SJCRH30 (cell line): ENCODE results near the gene ATRN. TPM values are rescaled to one million over a fixed set of nuclear protein-coding genes. Genes with fewer than 3 reads are reported as not detected.
"Not testable (repeated sequence)": the region's sequence is repeated elsewhere in the genome, so short reads cannot be mapped to it uniquely, and the experiment has no call there.

Experiments
- DNase-seq, 2 experiments: peaks; one replicate each; pipeline ENCODE4 v3.0.0-alpha.2; 2015 to 2020
- H3K27ac ChIP-seq: fragments of 250-450 bp; sonication (Bioruptor Pico); 2 replicates; pipeline ENCODE4 v1.5.1; 2020; ENCODE audit warnings: mild to moderate bottlenecking, moderate library complexity
- H3K27me3 ChIP-seq: fragments of 250-450 bp; sonication (Bioruptor Pico); 2 replicates; pipeline ENCODE4 v1.5.1; 2020; ENCODE audit warnings: mild to moderate bottlenecking, moderate library complexity
- H3K36me3 ChIP-seq: fragments of 250-450 bp; sonication (Bioruptor Pico); 2 replicates; pipeline ENCODE4 v1.5.1; 2020; ENCODE audit warnings: mild to moderate bottlenecking, moderate library complexity
- H3K4me1 ChIP-seq: fragments of 250-450 bp; sonication (Bioruptor Pico); 2 replicates; pipeline ENCODE4 v1.5.1; 2020; ENCODE audit warnings: mild to moderate bottlenecking, moderate library complexity
- H3K4me3 ChIP-seq: fragments of 250-450 bp; sonication (Bioruptor Pico); 2 replicates; pipeline ENCODE4 v1.5.1; 2020; ENCODE audit warnings: mild to moderate bottlenecking, moderate library complexity
- H3K9me3 ChIP-seq: fragments of 250-450 bp; sonication (Bioruptor Pico); replicated peaks from 2 replicates; pipeline ENCODE4 v1.5.1; 2020; ENCODE audit warnings: mild to moderate bottlenecking, moderate library complexity
- total RNA-seq: library from RNA; depleted of rRNA; stranded (reverse); fragments of >200 nt; shearing (Covaris generic); gene quantifications from 2 replicates; pipeline ENCODE4 v1.2.3, GENCODE V29; 2014; rRNA removed

Gene ATRN
- 27.0 and 27.9 TPM in 2 replicates for total RNA-seq

DNA sequence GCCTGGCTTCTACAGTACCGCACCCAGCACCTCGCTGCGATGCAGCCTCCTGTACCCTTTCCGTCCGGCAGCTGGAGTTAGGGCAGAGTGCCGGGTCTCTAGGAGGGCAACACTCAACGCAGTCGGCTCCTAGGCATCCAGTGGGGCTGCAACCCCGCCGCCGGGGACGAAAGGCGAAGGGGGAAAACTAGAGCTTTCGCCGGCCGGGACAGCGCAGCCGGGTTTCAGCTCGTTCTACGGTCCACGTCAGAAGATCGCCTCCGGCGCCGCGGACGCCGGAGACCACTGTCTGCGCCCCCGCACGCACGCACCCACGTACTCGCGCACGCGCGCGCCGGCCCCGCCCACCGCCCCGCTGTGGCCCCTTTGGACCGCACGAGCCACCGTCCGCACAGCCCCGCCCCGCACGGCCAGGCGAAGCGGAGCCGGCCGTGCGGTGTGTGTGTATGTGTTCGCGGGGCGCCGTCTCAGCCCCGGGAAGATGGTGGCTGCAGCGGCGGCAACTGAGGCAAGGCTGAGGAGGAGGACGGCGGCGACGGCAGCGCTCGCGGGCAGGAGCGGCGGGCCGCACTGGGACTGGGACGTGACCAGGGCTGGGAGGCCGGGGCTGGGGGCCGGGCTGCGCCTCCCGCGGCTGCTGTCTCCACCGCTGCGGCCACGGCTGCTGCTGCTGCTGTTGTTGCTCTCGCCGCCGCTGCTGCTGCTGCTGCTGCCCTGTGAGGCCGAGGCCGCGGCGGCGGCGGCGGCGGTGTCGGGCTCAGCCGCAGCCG, at the start of gene ATRN:
Gene ATRN, plus strand, starts transcription at position 392 of the 770 bp plus-strand sequence. Its CDS starts 90 bp downstream, at position 482.
- Histone ChIP-seq H3K27ac (peak within 1 kb of the TSS; percentile 58), H3K9me3 (no peaks in the 10 kb centered on the region), H3K4me3 (peak within 1 kb of the TSS; percentile 83), H3K4me1 (peaks cover 5% of the 10 kb centered on the region; the same call in 1 of the 2 replicates), H3K36me3 (no peaks in the 10 kb centered on the region), H3K27me3 (no peaks in the 10 kb centered on the region)
- DNase-seq: peak; percentile 93 to 94

DNA sequence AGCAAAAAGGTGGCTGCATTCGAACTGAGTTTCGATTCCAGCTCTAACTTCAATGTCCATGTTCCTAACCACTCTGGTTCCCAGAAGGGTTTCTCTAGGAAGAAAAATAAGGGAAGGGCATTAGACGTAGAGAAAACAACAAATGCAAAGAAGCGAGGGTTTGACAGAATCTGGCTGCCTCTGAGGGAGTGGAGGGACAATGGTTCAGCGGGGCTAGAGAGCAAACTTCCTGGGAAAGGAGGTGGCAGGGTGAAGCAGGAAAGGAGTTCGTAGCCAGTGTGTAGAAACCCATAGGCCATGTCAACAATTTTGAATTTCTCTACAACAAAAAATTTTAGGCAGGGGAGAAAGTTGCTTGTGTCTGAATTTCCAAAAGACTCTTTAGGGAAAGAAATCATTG, 48.8 kb upstream of the ATRN start:
- H3K4me1 ChIP-seq: no peaks in the 10 kb centered on the region
- no peaks in the 10 kb centered on the region for H3K27me3 ChIP-seq
- no peak for DNase-seq
- no peak overlapping the region for H3K27ac ChIP-seq
- no peak overlapping the region for H3K4me3 ChIP-seq
- H3K9me3 ChIP-seq: no peaks in the 10 kb centered on the region
- H3K36me3 ChIP-seq: no peaks in the 10 kb centered on the region

DNA sequence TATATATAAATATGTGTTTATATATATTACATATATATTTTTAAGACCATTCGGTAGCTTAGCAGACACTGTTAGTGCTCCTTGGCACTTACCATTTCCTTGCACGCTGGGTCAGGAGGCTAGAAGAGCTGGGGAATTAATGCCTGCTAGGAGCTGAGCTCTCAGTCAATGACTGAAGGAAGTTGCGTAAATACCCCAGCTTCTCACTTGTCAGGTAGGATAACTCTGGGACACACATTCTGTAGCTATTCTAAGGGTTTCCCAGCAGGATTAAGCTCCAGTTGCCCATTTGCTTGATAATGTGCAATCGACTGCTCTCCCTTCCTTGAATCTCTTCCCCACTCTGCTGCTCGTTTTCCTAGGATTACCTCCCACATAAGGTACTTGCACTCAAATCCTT, 47.7 kb upstream of the ATRN start:
- no peaks in the 10 kb centered on the region for H3K27me3 ChIP-seq
- H3K36me3 ChIP-seq: no peaks in the 10 kb centered on the region
- DNase-seq: no peak
- H3K4me1 ChIP-seq: no peaks in the 10 kb centered on the region
- H3K4me3 ChIP-seq: no peak overlapping the region
- H3K27ac ChIP-seq: no peak overlapping the region
- H3K9me3 ChIP-seq: no peaks in the 10 kb centered on the region

DNA sequence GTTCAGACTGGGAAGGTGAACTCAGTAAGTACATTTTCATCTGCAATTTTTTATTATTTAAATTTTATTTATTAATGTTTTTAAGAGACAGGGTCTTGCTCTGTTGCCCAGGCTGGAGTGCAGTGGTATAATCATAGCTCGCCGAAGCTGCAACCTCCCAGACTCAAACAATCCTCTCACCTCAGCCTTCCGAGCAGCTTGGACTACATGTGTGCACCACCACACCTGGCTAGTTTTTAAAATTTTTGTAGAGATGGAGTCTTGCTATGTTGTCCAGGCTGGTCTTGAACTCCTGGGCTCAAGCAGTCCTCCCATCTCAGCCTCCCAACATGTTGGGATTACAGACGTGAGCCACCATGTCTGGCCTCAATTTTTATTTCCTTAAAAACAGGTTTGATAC, 44.1 kb upstream of the ATRN start:
- DNase-seq, H3K4me1 ChIP-seq, H3K27me3 ChIP-seq, H3K4me3 ChIP-seq, H3K27ac ChIP-seq, H3K36me3 ChIP-seq, H3K9me3 ChIP-seq: not testable (repeated sequence)

DNA sequence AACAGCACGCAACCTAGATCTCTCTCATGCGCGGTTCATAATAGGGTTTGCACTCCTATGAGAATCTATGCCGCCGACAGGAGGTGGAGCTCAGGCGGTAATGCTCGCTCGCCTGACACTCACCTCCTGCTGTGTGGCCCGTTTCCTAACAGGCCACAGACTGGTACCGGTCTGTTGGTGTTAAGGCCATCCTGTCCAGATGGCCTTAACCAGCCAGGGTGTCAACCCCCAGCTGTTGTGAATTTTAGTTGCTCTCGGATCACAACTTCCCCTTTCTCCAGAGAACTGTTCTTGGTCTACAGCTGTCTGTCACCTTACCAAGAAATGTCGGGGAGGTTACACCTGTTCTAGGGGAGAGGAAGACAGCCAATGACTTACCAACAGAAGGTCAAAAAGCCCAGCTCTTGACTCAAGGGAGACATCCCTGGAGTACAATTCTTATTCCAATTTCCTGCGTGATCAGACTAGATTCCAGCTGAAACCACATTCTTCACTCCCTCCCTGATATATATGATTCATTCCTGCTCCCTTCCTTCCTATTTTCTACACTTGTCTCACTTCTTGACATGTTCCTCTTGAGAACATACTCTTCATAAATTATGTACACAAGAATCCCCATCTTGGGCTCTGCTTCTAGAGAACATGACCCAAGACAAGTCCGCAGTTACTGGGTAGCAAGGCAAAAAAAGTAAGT, 40.3 kb upstream of the ATRN start:
- no peak for DNase-seq

DNA sequence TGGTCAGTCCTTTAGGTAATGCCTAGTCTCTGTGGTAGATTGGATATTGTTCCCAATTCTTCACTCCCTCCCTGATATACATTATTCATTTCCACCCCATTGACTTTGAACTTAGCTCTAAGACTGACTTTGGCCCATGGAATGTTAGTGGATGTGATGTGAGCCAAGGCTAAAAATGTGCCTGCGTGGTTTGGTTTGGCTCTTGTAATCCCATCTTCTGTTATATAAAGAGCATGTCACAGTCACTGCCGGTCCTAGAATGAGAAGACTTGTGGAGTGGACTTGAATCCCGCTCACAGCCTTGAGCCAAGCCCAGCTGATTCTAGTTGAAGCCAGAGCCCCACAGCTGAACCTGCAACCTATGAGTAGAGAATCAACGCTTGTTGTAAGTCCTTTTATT, 39.7 kb upstream of the ATRN start:
- Histone ChIP-seq H3K9me3 (no peaks in the 10 kb centered on the region), H3K27me3 (no peaks in the 10 kb centered on the region; the same call in 1 of the 2 replicates), H3K36me3 (no peaks in the 10 kb centered on the region), H3K4me3 (no peak overlapping the region), H3K4me1 (no peaks in the 10 kb centered on the region), H3K27ac (no peak overlapping the region)
- DNase-seq: no peak

More for the DNA sequence above, 40.3 kb upstream of the ATRN start:
- H3K36me3 ChIP-seq: no peaks in the 10 kb centered on the region
- H3K4me1 ChIP-seq: no peaks in the 10 kb centered on the region
- no peak overlapping the region for H3K27ac ChIP-seq
- H3K27me3 ChIP-seq: no peaks in the 10 kb centered on the region; the same call in 1 of the 2 replicates
- no peaks in the 10 kb centered on the region for H3K9me3 ChIP-seq
- no peak overlapping the region for H3K4me3 ChIP-seq

DNA sequence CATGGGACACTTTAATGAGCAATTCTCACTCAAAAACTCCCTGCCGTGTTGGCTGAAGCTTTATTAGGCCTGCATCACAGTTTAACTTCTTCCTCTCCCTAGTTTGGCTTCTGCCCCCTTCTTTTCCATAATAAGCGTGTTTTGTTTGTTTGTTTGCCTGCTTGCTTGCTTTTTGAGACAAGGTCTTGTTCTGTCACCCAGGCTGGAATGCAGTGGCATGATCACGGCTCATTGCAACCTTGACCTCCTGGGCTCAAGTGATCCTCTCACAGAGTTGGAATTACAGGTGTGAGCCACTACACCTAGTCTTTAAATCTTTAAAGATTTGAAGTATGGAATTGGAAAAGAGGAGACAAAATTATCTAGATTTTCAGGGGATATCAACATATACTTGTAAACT, 38.0 kb upstream of the ATRN start:
- Histone ChIP-seq H3K9me3 (no peaks in the 10 kb centered on the region), H3K36me3 (no peaks in the 10 kb centered on the region), H3K27ac (no peak overlapping the region), H3K4me3 (no peak overlapping the region), H3K27me3 (no peaks in the 10 kb centered on the region; the same call in 1 of the 2 replicates), H3K4me1 (no peaks in the 10 kb centered on the region)
- no peak for DNase-seq

DNA sequence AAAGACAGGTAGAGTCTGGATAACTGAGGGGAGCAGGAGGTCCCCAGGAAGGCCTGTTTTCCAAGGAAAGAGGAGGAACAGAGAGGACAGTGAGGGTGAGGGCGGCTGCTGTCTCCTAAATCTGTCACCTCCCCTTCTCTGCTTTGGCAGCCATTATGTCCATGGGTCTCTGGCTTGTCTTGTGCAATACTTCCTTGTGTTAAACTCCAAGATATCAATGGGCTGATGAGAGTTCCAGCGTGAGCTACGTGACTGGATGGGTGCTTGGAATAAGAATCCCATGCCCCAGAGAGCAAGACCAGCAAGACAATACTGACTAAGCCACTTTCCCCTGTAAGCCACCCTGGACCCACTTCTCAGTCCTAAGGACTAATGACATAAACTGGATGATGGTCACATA, 37.1 kb upstream of the ATRN start:
- Histone ChIP-seq H3K27me3 (no peaks in the 10 kb centered on the region; the same call in 1 of the 2 replicates), H3K4me1 (no peaks in the 10 kb centered on the region), H3K36me3 (no peaks in the 10 kb centered on the region), H3K9me3 (no peaks in the 10 kb centered on the region), H3K4me3 (no peak overlapping the region), H3K27ac (no peak overlapping the region)
- no peak for DNase-seq

DNA sequence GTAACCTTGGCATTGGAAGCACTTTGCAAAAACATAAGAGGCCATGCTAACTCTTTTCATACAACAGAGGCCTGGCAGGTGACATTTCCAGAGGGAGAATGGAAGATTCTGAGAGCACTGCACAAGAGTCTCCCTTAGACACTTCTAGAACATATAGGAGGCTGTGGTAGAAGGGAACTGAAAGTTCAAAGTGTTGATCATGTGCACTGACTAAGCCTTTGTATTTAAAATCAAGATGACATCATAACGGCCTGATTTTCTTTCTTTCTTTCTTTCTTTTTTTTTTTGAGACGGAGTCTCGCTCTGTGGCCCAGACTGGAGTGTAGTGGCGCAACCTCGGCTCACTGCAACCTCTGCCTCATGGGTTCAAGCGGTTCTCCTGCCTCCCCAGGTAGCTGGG, 36.6 kb upstream of the ATRN start:
- Histone ChIP-seq H3K4me1 (no peaks in the 10 kb centered on the region), H3K4me3 (no peak overlapping the region), H3K36me3 (no peaks in the 10 kb centered on the region), H3K27me3 (no peaks in the 10 kb centered on the region; the same call in 1 of the 2 replicates), H3K9me3 (no peaks in the 10 kb centered on the region), H3K27ac (no peak overlapping the region)
- no peak for DNase-seq

DNA sequence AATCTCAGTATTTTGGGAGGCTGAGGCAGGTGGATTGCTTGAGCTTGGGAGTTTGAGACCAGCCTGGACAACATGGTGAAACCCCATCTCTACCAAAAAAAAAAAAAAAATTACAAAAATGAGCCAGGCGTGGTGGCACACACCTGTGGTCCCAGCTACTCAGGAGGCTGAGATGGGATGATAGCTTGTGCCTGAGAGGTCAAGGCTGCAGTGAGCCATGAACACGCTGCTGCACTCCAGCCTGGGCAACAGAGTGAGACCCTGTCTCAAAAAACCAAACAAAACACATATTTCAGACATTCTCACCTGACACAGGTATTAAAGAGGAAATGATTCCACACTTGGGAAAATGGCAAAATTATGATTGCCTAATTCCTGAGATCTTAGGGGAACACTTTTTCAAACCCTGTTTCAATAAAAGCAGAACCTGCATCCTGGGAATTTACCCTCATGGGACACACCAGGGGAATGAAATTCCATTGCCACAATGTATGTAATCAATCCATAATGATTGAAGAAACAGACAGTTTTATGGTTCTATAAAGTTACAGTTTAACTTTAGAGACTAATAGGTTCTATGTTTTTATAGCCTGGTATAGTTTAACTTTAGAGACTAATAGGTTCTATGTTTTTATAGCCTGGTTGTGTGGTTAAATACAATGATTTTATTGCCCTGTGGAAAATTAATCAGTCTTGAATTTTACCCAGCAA, 33.8 kb upstream of the ATRN start:
- H3K27ac ChIP-seq: no peak overlapping the region
- no peaks in the 10 kb centered on the region; the same call in 1 of the 2 replicates for H3K27me3 ChIP-seq
- H3K9me3 ChIP-seq: no peaks in the 10 kb centered on the region
- DNase-seq: no peak
- no peaks in the 10 kb centered on the region for H3K36me3 ChIP-seq
- H3K4me3 ChIP-seq: no peak overlapping the region
- no peaks in the 10 kb centered on the region for H3K4me1 ChIP-seq

DNA sequence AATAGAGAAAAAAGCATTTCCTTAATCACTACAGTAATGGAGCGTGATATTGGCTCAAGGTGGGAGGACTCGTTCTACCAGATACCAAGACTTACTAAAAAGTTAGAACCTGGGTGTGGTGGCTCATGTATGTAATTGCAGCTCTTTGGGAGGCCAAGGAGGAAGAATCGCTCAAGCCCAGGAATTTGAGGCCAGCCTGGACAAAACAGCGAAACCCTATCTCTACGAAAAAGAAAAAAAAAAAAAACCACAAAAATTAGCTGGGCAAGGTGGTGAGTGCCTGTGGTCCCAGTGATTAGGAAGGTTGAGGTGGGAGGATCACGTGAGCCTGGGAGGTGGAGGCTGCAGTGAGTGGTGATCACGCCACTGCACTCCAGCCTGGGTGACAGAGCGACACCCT, 24.0 kb upstream of the ATRN start:
- H3K4me1 ChIP-seq: no peaks in the 10 kb centered on the region
- H3K27me3 ChIP-seq: no peaks in the 10 kb centered on the region
- no peaks in the 10 kb centered on the region for H3K9me3 ChIP-seq
- peak in 1 of 2 experiments; percentile 25 for DNase-seq
- no peaks in the 10 kb centered on the region for H3K36me3 ChIP-seq
- H3K27ac ChIP-seq: no peak overlapping the region
- no peak overlapping the region for H3K4me3 ChIP-seq

DNA sequence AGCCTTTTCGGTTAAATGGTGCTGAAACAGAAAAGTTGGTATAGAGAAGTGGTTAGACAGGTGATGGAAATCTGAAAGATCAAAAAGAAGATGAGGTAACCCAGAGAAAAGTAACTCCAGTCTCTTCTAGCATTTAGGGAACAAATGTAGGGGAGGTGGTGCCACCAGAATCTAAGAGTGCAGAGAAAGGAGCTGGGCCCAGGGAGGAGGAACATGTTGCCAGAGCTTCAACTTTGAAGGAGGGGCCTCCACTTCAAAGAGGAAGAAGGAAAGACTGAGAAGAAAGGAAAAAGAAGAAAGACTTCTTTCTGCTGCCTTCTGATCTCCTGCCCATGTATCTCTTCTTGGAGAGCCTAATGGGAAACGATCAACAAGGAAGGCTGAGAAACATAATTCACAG, 23.5 kb upstream of the ATRN start:
- DNase-seq: no peak
- Histone ChIP-seq H3K9me3 (no peaks in the 10 kb centered on the region), H3K4me1 (peaks cover 2% of the 10 kb centered on the region), H3K36me3 (no peaks in the 10 kb centered on the region), H3K27ac (no peak overlapping the region), H3K27me3 (no peaks in the 10 kb centered on the region), H3K4me3 (no peak overlapping the region)

DNA sequence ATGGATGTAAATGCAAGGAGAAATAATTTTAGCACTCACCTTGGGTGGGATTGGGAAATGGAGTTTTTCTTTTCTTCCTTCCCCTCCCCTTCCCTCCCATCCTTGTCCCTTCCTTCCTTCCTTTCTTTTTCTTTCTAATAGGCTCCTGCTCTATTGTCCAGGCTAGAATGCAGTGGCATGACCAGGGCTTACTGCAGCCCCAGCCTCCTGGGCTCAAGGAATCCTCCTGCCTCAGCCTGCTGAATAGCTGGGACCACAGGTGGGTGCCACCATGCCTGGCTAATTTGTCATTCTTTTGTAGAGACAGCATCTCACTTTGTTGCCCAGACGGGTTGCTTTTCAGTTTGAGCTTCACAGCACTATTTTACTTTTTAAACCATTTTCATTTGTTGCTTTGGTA, 21.5 kb upstream of the ATRN start:
- no peak overlapping the region for H3K27ac ChIP-seq
- H3K9me3 ChIP-seq: no peaks in the 10 kb centered on the region
- H3K4me1 ChIP-seq: peaks cover 4% of the 10 kb centered on the region
- no peak for DNase-seq
- H3K36me3 ChIP-seq: no peaks in the 10 kb centered on the region
- no peak overlapping the region for H3K4me3 ChIP-seq
- no peaks in the 10 kb centered on the region for H3K27me3 ChIP-seq

DNA sequence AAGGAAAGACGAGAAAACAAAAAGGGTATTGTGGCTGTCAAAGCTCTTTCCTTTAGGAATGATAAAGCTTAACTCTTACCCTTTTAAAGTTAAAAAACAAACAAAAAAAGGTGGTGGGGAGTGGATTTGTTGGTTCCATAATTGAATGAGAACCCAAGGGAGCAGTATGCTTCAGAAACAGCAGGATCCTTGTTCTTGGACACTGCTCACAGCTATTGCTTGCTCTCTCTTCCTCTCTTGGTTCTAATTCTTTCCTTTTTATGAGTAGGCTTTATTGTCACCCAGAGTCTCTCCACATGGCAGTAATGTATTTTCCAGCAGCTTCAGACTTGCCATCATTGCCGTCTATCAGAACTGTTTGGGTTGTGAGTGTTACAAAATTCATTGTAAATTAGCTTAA, 18.7 kb upstream of the ATRN start:
- no peaks in the 10 kb centered on the region for H3K27me3 ChIP-seq
- H3K27ac ChIP-seq: no peak overlapping the region
- no peak for DNase-seq
- H3K4me3 ChIP-seq: no peak overlapping the region
- no peaks in the 10 kb centered on the region for H3K36me3 ChIP-seq
- H3K4me1 ChIP-seq: peaks cover 4% of the 10 kb centered on the region
- H3K9me3 ChIP-seq: no peaks in the 10 kb centered on the region

DNA sequence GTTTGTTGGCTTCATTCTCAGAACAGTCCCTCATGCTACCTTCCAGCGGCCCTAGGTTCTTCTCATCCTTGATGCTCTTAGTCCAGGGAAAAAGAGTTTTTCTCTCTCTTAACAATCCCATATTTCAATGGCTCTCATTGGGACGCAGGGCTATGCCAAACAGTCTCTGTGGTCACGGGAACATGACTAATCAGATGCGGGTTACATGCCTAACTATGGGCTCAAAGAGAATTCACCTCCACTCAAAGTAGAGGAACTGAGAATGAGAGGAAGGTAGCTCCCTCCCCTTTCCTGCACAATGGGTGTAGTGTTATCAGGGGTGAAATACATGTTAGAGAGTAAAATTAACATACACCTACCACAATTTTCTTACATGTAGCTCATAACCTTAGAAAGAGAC, 18.1 kb upstream of the ATRN start:
- no peaks in the 10 kb centered on the region for H3K27me3 ChIP-seq
- no peaks in the 10 kb centered on the region for H3K36me3 ChIP-seq
- no peak overlapping the region for H3K27ac ChIP-seq
- H3K4me3 ChIP-seq: no peak overlapping the region
- H3K9me3 ChIP-seq: no peaks in the 10 kb centered on the region
- H3K4me1 ChIP-seq: peaks cover 4% of the 10 kb centered on the region
- DNase-seq: no peak
